HUES48 (cell line): ENCODE measurements around the gene TP53I11.

Source experiments
- H3K27ac ChIP-seq: one replicate; pipeline ENCODE4 v1.7.0; 2013; ENCODE audit warnings: low read depth, low read length, inconsistent platforms
- H3K27me3 ChIP-seq: 2 replicates; pipeline ENCODE4 v1.6.1; 2013; ENCODE audit warnings: mild to moderate bottlenecking, low read length; ENCODE audit not compliant: control insufficient read depth, insufficient read depth
- H3K36me3 ChIP-seq: 2 replicates; pipeline ENCODE4 v1.6.1; 2013; ENCODE audit warnings: low read length; ENCODE audit not compliant: control insufficient read depth, insufficient read depth
- H3K4me1 ChIP-seq: 2 replicates; pipeline ENCODE4 v1.6.1; 2013; ENCODE audit warnings: mild to moderate bottlenecking, low read length; ENCODE audit not compliant: control insufficient read depth, insufficient read depth
- H3K4me3 ChIP-seq: 2 replicates; pipeline ENCODE4 v1.5.1; 2013; ENCODE audit warnings: mild to moderate bottlenecking, low read depth, low read length
- H3K9ac ChIP-seq: 2 replicates; pipeline ENCODE4 v1.6.1; 2013; ENCODE audit warnings: mild to moderate bottlenecking, low read depth, low read length, moderate library complexity
- H3K9me3 ChIP-seq: 2 replicates; pipeline ENCODE4 v1.6.1; 2013; ENCODE audit warnings: low read length; ENCODE audit not compliant: control insufficient read depth, insufficient read depth

TP53I11 gene

DNA sequence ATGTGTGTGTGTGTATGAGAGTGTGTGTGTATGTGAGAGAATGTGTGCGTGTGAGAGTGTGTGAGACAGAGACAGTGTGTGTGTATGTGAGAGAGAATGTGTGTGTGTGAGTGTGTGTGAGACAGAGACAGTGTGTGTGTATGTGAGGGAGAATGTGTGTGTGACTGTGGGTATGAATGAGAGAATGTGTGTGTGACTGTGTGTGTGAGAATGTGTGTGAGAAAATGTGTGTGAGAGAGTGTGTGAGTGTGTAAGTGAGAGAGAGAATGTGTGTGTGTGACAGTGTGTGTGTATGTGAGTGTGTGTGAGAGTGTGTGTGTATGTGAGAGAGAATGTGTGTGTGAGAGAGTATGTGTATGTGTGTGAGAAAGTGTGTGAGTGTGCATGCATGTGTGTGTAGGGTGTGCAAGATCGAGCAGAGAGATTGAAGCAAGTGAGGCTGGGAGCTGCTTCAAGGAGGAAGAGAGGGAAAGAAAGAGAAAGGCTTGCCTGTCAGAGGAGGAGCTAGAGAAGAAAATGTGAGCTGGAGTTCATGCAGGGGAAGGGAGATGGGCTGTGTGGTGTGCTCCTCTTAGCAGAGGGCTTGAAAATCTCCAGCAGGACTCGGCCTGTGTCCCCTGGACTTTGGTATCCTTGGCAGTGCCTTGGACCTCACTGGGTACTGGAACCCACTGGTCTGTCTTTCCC lies 27.7 kb upstream of the TP53I11 start:
- Histone ChIP-seq H3K27me3 (peaks cover 2% of the 10 kb centered on the region; the same call in 1 of the 2 replicates), H3K4me1 (peaks cover 25% of the 10 kb centered on the region), H3K27ac (no peak overlapping the region), H3K9me3 (no peaks in the 10 kb centered on the region), H3K9ac (no peak overlapping the region), H3K36me3 (no peaks in the 10 kb centered on the region), H3K4me3 (no peak overlapping the region)

DNA sequence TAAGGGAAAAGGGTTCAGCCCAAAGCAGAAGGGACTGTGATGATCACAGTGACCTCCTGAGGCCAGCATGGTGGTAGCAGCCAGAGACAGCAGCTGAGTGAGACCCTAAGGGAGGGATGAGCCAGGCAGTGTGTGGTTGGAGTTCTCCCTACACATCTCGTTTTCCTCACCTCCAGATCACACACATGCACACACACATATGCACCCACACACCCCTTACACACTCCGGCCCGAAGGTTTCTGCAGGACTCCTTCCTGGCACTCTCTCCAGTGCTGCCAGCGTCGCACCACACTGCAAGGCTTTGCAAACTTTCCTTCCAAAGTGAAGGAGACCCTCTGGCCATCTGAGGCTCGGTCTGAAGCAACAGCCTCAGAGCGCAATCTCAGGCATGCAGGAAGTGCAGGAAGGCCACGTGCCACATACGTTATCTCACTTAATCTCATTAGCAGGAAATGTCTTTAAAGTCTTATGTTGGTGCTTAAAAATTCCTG lies 26.9 kb upstream of the TP53I11 start:
- Histone ChIP-seq H3K36me3 (no peaks in the 10 kb centered on the region), H3K27ac (no peak overlapping the region), H3K9ac (no peak overlapping the region), H3K4me3 (no peak overlapping the region), H3K4me1 (peaks cover 25% of the 10 kb centered on the region), H3K27me3 (peaks cover 2% of the 10 kb centered on the region; the same call in 1 of the 2 replicates), H3K9me3 (no peaks in the 10 kb centered on the region)

DNA sequence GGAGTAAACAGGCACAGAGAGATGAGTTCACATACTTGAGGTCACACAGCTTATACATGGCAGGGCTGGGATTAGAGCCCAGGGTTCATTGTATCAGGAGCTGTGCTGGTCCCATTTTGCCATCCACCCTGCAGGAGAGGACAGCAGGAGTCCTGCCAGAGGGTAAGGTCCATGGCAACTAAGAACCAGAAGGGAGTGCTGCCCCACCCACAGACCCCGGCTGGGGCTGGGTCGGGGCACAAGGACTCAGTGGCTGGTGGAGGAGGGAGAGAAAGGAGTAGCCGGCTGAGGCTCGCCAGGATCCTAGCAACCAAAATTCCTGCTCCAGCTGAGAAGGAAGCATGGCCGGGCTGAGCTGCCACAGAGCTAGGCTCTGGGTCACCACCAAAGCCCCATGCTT lies 25.9 kb upstream of the TP53I11 start:
- Histone ChIP-seq H3K27ac (no peak overlapping the region), H3K4me1 (peaks cover 25% of the 10 kb centered on the region), H3K36me3 (no peaks in the 10 kb centered on the region), H3K4me3 (no peak overlapping the region), H3K9ac (no peak overlapping the region), H3K27me3 (peaks cover 2% of the 10 kb centered on the region; the same call in 1 of the 2 replicates), H3K9me3 (no peaks in the 10 kb centered on the region)

DNA sequence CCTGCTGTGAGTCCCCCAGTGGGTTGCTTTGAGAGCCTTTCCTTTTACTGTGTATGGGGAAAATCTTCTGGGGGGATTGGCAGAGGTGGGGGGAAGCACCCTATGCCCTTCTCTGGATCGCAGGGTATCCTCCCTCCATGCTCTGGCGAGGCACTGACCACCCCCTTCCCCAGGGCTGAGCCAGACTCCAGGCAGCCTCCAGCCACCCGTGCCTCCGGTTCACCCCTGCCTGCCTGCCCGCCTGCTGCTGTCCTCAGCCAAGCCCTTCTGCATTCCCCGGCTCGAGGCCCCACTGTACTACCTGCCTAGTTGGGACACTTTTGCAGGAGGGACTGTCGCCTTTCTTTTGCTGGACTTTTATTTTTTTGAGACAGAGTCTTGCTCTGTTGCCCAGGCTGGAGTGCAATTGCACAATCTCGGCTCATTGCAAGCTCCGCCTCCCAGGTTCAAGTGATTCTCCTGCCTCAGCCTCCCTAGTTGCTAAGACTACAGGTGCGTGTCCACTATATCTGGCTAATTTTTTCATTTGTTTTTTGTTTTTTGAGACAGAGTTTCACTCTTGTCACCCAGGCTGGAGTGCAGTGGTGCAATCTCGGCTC lies 23.8 kb upstream of the TP53I11 start:
- H3K36me3 ChIP-seq, result no peaks in the 10 kb centered on the region
- no peaks in the 10 kb centered on the region for H3K9me3 ChIP-seq
- H3K9ac ChIP-seq, result no peak overlapping the region
- no peak overlapping the region for H3K4me3 ChIP-seq
- no peak overlapping the region for H3K27ac ChIP-seq
- H3K27me3 ChIP-seq, result peaks cover 2% of the 10 kb centered on the region; the same call in 1 of the 2 replicates
- peaks cover 20% of the 10 kb centered on the region for H3K4me1 ChIP-seq

DNA sequence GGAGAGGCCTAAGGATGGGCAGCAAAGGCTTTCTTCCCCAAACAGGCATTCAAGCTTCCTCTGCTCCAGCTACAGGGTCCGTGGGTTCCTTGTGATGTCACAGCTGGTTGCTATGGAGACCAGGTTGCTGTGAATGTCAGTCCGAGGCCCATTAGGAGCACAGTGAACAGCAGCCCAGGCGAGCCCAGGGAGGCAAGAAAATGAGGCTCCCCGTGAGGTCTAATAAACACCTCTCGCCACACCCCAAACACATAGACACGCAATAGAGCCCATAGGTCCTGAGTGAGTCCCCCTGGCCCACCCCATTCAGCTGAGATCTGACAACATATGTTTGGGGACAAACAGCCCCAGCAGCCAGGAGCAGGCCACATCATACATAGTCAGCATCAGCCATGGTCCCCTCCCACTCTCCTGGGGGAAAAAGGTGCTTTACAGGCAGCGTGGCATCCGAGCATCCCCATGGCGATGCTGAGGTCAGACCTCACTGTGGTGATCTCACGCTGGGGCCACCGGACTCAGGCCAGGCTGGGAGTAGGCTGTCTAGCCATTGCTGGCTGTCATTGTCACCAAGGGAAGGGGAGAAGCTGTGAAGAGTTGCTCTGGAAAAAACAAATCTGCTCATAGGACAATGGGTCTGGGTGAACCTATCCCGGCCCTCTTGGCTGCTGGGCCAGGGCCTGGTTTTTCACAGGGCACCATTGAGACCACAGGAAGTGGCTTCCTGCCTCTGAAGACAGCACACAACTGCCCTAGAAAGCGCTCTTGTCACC lies 23.1 kb upstream of the TP53I11 start:
- Histone ChIP-seq H3K4me1 (peaks cover 13% of the 10 kb centered on the region; the same call in 1 of the 2 replicates), H3K27ac (peak overlapping the region; percentile 8), H3K36me3 (no peaks in the 10 kb centered on the region), H3K4me3 (no peak overlapping the region), H3K27me3 (peaks cover 2% of the 10 kb centered on the region; the same call in 1 of the 2 replicates), H3K9me3 (no peaks in the 10 kb centered on the region), H3K9ac (no peak overlapping the region)

DNA sequence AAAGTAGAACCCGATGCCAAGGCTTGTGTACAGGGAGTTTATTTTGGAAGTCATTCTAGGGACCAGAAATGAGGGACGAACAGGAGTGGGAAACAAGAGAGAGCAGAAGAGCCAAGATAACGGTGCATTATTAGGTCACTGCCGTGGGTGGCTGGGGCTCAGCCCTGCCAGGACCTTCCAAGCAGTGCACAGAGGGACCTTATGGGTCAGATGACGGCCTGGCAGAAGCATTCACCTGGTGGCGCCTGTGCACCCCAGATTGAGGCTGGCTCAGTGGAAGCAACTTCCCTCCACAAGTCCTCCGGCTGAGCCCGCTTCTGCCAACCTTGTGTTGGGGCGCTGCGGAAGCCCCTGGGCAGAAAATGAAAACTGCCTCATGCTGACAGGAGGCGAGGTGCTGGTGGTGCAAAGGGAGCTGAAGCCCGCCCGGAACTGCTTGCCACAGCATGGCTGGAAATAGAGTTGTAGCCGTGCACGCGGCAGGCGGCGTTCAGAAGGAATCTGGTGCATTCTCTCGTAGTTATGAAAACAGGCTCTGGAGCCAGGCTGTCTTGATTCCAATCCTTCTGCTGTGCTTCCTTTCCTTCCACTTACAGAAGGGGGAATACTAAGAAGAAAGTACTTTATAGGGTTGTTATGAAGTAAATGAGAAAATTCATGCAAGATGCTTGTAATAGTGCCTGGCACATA lies 22.2 kb upstream of the TP53I11 start:
- Histone ChIP-seq H3K36me3 (no peaks in the 10 kb centered on the region), H3K4me1 (peaks cover 17% of the 10 kb centered on the region; the same call in 1 of the 2 replicates), H3K9me3 (no peaks in the 10 kb centered on the region), H3K27me3 (peaks cover 2% of the 10 kb centered on the region; the same call in 1 of the 2 replicates), H3K4me3 (no peak overlapping the region), H3K9ac (no peak overlapping the region), H3K27ac (no peak overlapping the region)

DNA sequence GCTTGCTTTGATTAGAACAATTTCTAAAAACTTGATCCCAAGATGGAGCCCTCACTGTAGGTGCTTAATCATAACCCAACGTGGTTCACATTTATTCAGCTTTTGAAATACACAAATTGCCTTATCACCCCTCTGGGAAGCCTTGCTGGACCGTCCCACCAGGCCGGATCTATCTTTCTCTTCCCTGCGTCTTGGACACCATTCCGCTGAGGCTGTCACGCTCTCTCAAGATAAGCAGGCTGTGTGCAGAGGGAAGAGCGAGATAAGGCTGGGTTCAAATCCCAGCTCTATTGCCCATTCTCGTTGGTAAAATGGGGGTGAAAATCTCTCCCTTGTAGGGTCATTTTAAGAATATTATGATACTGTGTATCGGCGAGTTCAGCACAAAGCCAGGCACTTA lies 20.5 kb upstream of the TP53I11 start:
- Histone ChIP-seq H3K4me1 (peaks cover 15% of the 10 kb centered on the region; the same call in 1 of the 2 replicates), H3K36me3 (no peaks in the 10 kb centered on the region), H3K4me3 (no peak overlapping the region), H3K9me3 (no peaks in the 10 kb centered on the region), H3K27ac (no peak overlapping the region), H3K9ac (no peak overlapping the region), H3K27me3 (peaks cover 2% of the 10 kb centered on the region; the same call in 1 of the 2 replicates)

DNA sequence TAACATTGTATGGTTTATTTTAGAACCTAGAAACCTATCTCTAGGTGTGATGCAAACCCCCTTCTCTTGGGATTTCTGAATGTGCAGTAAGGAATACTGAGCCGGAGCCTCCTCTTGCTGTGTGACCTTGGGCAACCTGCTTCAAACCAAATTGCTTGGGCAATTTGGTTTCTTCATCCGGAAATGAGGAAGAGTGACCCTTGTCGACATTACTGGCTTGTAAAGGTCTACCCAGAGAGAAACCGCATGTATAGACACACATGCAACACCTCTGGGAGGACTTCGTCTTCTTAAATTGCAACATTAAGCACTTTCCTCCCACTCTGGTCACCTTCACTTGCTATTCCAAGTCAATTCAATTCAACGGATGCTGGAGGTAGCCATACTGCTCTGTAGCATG lies 19.6 kb upstream of the TP53I11 start:
- no peak overlapping the region for H3K4me3 ChIP-seq
- peaks cover 15% of the 10 kb centered on the region; the same call in 1 of the 2 replicates for H3K4me1 ChIP-seq
- H3K27me3 ChIP-seq, result peaks cover 2% of the 10 kb centered on the region; the same call in 1 of the 2 replicates
- H3K9ac ChIP-seq, result no peak overlapping the region
- no peak overlapping the region for H3K27ac ChIP-seq
- no peaks in the 10 kb centered on the region for H3K9me3 ChIP-seq
- H3K36me3 ChIP-seq, result no peaks in the 10 kb centered on the region

DNA sequence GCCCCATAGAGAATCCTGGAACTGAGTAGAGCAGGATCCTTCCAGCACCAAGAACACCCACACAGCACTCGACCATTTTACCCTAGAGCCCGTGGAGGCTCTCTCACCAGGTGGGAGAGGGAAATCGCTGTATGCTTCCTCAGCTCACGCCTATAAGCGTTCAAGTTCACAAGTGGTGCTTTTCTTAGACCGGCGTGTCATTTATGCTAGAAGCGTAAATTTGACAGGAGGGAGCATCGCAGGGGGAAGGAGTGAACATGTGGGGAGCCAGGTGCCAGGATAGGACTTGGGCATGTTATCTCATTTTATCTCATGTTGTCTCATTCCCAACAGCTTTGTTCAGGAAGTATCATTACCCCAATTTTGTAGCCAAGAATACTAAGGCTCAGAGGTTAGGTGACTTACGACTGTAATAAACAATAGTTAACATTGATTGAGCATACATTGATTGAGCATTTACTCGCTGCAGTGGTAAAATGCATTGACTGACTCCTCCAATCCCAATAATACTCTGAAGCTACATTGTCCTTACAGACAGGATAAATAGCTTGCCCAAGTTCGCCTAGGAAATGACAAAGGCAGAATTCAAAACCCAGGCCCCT lies 19.1 kb upstream of the TP53I11 start:
- peaks cover 16% of the 10 kb centered on the region for H3K4me1 ChIP-seq
- H3K9ac ChIP-seq, result no peak overlapping the region
- H3K9me3 ChIP-seq, result no peaks in the 10 kb centered on the region
- H3K27ac ChIP-seq, result no peak overlapping the region
- H3K36me3 ChIP-seq, result no peaks in the 10 kb centered on the region
- H3K4me3 ChIP-seq, result no peak overlapping the region
- peaks cover 2% of the 10 kb centered on the region; the same call in 1 of the 2 replicates for H3K27me3 ChIP-seq

DNA sequence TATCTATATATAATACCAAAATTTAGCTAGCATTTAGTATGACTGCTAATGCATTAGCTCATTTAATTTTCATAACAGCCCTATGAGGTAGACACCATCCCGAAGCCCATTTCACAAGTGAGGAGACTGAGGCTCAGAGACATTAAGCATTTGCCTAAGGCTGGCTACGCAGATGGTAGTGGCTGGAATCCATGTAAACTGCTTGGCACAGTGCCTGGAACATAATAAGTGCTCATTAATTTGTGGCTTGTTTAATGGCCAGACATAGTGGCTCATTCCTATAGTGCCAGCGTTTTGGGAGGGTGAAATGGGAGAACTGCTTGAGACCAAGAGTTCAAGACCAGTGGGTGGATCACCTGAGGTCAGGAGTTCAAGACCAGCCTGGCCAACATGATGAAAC lies 17.8 kb upstream of the TP53I11 start:
- Histone ChIP-seq H3K36me3 (no peaks in the 10 kb centered on the region), H3K4me3 (no peak overlapping the region), H3K4me1 (peaks cover 21% of the 10 kb centered on the region), H3K27ac (no peak overlapping the region), H3K9ac (no peak overlapping the region), H3K27me3 (peaks cover 1% of the 10 kb centered on the region; the same call in 1 of the 2 replicates), H3K9me3 (no peaks in the 10 kb centered on the region)
